GM23338 (cell line): ENCODE results near the gene TNS3. TPM values are rescaled to one million over a fixed set of nuclear protein-coding genes. Genes with fewer than 3 reads are reported as not detected.

Experiments
- ATAC-seq: fragments of 200-7000 bp; cut with Tn5 transposase; 3 replicates; pipeline ENCODE4 v1.9.1; 2020
- DNase-seq: peaks from one replicate; pipeline ENCODE4 v3.0.0-alpha.2; 2015; ENCODE audit warnings: low spot score
- H2AFZ ChIP-seq: fragments of 200-600 bp; sonication (generic); 2 replicates; pipeline ENCODE4 v1.8.0; 2016; ENCODE audit warnings: antibody characterized with exemption, mild to moderate bottlenecking, moderate library complexity
- H3F3A ChIP-seq: fragments of 200-600 bp; sonication (generic); replicated peaks from 2 replicates; pipeline ENCODE4 v1.8.0; 2017; ENCODE audit warnings: antibody characterized with exemption, mixed run types, low read depth
- H3K27ac ChIP-seq: fragments of 200-600 bp; sonication (generic); 2 replicates; pipeline ENCODE4 v1.6.1; 2016; ENCODE audit warnings: low read depth
- H3K27me3 ChIP-seq: fragments of 200-600 bp; sonication (generic); 2 replicates; pipeline ENCODE4 v1.8.0; 2016; ENCODE audit warnings: mild to moderate bottlenecking, mixed run types, moderate library complexity; ENCODE audit not compliant: insufficient read depth
- H3K36me3 ChIP-seq: fragments of 200-600 bp; sonication (generic); 2 replicates; pipeline ENCODE4 v1.8.0; 2016; ENCODE audit warnings: mild to moderate bottlenecking; ENCODE audit not compliant: insufficient read depth
- H3K4me1 ChIP-seq: fragments of 200-600 bp; sonication (generic); 2 replicates; pipeline ENCODE4 v1.8.0; 2016; ENCODE audit warnings: mild to moderate bottlenecking, moderate library complexity; ENCODE audit not compliant: insufficient read depth
- H3K4me2 ChIP-seq: fragments of 200-600 bp; sonication (generic); 2 replicates; pipeline ENCODE4 v1.7.1; 2017; ENCODE audit warnings: mixed run types
- H3K4me3 ChIP-seq: fragments of 200-600 bp; sonication (generic); 2 replicates; pipeline ENCODE4 v1.6.1; 2016; ENCODE audit warnings: mixed run types
- H3K79me2 ChIP-seq: fragments of 200-600 bp; sonication (generic); replicated peaks from 2 replicates; pipeline ENCODE4 v1.8.0; 2017; ENCODE audit warnings: mild to moderate bottlenecking; ENCODE audit not compliant: insufficient read depth
- H3K9me2 ChIP-seq: fragments of 200-600 bp; sonication (generic); 2 replicates; pipeline ENCODE4 v1.8.0; 2017; ENCODE audit not compliant: insufficient read depth
- H4K20me1 ChIP-seq: fragments of 200-600 bp; sonication (generic); replicated peaks from 2 replicates; pipeline ENCODE4 v1.8.0; 2017; ENCODE audit warnings: mild to moderate bottlenecking; ENCODE audit not compliant: insufficient read depth
- H3K27ac Mint-ChIP-seq: 2 replicates; pipeline ENCODE4 v1.8.0; 2020; ENCODE audit warnings: inconsistent platforms, mild to moderate bottlenecking, moderate library complexity, mixed read lengths
- H3K27me3 Mint-ChIP-seq: 3 replicates; pipeline ENCODE4 v1.8.0; 2022; ENCODE audit warnings: low read depth, mild to moderate bottlenecking, moderate library complexity, mixed read lengths, inconsistent platforms; ENCODE audit not compliant: insufficient read depth, poor library complexity
- H3K36me3 Mint-ChIP-seq: 3 replicates; pipeline ENCODE4 v1.8.0; 2021; ENCODE audit warnings: low read depth, mild to moderate bottlenecking, inconsistent platforms, moderate library complexity, mixed read lengths
- H3K4me1 Mint-ChIP-seq: 3 replicates; pipeline ENCODE4 v1.8.0; 2020; ENCODE audit warnings: mild to moderate bottlenecking, inconsistent platforms, mixed read lengths
- H3K4me3 Mint-ChIP-seq: 3 replicates; pipeline ENCODE4 v1.8.0; 2021; ENCODE audit warnings: moderate library complexity, mild to moderate bottlenecking, inconsistent platforms, mixed read lengths
- H3K9me3 Mint-ChIP-seq: 3 replicates; pipeline ENCODE4 v1.8.0; 2020; ENCODE audit warnings: moderate library complexity, mild to moderate bottlenecking, inconsistent platforms, mixed read lengths
- EZH2 ChIP-seq: fragments of 200-600 bp; sonication (generic); IDR thresholded peaks from one replicate; pipeline ENCODE4 v1.8.0; 2017; ENCODE audit warnings: antibody characterized with exemption, mild to moderate bottlenecking, low read depth; ENCODE audit not compliant: unreplicated experiment
- polyA plus RNA-seq: library from polyadenylated mRNA; unstranded; fragments of >200 nt; fragmentation: Nextera tagmentation; extraction: Ambion mirVana; gene quantifications from 2 replicates; pipeline ENCODE4 v1.2.1, GENCODE V29; 2016
- total RNA-seq: library from RNA; depleted of rRNA; stranded (reverse); fragments of >200 nt; shearing (Covaris generic); gene quantifications from 2 replicates; pipeline ENCODE4 v1.2.3, GENCODE V29; 2014
- TF ChIP-seq, protein P1 (sequence below): fragments of 250-450 bp; sonication (Bioruptor Pico); IDR thresholded peaks from 2 replicates; pipeline ENCODE4 v1.5.0; 2020; ENCODE audit warnings: mild to moderate bottlenecking, moderate library complexity

The TNS3 gene
- total and polyA plus RNA-seq, 2 experiments from 2014 or later, result 6.2 to 28.7 TPM

GRCh38 chr7:47381134-47381495, 200.8 kb downstream of the TNS3 start (continued):
- TF ChIP-seq, protein P1, sequence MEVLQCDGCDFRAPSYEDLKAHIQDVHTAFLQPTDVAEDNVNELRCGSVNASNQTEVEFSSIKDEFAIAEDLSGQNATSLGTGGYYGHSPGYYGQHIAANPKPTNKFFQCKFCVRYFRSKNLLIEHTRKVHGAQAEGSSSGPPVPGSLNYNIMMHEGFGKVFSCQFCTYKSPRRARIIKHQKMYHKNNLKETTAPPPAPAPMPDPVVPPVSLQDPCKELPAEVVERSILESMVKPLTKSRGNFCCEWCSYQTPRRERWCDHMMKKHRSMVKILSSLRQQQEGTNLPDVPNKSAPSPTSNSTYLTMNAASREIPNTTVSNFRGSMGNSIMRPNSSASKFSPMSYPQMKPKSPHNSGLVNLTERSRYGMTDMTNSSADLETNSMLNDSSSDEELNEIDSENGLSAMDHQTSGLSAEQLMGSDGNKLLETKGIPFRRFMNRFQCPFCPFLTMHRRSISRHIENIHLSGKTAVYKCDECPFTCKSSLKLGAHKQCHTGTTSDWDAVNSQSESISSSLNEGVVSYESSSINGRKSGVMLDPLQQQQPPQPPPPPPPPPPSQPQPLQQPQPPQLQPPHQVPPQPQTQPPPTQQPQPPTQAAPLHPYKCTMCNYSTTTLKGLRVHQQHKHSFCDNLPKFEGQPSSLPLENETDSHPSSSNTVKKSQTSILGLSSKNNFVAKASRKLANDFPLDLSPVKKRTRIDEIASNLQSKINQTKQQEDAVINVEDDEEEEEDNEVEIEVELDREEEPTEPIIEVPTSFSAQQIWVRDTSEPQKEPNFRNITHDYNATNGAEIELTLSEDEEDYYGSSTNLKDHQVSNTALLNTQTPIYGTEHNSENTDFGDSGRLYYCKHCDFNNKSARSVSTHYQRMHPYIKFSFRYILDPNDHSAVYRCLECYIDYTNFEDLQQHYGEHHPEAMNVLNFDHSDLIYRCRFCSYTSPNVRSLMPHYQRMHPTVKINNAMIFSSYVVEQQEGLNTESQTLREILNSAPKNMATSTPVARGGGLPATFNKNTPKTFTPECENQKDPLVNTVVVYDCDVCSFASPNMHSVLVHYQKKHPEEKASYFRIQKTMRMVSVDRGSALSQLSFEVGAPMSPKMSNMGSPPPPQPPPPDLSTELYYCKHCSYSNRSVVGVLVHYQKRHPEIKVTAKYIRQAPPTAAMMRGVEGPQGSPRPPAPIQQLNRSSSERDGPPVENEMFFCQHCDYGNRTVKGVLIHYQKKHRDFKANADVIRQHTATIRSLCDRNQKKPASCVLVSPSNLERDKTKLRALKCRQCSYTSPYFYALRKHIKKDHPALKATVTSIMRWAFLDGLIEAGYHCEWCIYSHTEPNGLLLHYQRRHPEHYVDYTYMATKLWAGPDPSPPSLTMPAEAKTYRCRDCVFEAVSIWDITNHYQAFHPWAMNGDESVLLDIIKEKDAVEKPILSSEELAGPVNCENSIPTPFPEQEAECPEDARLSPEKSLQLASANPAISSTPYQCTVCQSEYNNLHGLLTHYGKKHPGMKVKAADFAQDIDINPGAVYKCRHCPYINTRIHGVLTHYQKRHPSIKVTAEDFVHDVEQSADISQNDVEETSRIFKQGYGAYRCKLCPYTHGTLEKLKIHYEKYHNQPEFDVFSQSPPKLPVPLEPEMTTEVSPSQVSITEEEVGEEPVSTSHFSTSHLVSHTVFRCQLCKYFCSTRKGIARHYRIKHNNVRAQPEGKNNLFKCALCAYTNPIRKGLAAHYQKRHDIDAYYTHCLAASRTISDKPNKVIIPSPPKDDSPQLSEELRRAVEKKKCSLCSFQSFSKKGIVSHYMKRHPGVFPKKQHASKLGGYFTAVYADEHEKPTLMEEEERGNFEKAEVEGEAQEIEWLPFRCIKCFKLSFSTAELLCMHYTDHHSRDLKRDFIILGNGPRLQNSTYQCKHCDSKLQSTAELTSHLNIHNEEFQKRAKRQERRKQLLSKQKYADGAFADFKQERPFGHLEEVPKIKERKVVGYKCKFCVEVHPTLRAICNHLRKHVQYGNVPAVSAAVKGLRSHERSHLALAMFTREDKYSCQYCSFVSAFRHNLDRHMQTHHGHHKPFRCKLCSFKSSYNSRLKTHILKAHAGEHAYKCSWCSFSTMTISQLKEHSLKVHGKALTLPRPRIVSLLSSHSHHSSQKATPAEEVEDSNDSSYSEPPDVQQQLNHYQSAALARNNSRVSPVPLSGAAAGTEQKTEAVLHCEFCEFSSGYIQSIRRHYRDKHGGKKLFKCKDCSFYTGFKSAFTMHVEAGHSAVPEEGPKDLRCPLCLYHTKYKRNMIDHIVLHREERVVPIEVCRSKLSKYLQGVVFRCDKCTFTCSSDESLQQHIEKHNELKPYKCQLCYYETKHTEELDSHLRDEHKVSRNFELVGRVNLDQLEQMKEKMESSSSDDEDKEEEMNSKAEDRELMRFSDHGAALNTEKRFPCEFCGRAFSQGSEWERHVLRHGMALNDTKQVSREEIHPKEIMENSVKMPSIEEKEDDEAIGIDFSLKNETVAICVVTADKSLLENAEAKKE, result no peak

DNA sequence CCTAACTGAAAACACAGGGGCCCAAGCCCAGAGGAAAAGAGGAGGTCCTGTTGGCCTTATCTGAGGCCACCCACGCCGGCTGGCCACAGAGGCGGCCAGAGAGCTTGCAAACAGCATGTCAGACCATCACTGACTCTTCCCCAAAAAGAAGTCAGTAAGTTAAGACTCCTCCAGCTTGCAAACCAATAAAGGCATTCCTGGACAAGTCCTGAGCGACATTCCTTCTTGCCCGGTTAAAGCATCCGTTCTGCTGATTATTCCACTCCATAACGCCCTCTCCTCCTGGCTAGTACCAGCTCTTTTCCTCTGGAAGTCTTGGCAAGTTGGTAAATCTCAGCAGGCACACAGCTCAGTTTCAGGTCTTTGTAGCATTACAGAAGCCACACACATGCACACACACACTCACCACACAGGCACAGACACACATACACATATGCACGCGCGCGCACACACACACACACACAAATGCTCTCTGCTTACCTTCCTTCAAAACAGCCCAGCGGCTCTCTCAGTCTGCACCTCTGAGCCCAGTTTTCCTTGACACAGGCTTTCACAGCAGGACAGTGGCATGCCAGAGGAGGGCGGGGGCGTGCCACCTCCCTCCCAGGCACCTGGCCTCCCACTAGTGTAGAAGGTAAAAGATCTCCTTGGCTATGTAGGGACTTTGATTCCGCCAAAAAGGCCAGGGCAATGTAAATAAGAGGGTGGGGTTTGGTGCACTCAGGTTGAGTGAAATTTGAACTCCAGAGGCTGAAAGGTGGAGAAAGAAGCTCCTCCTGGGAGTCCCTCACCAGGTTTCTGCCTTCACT, 201.4 kb downstream of the TNS3 start:
- no peaks in the 10 kb centered on the region for H3K36me3 ChIP-seq
- ATAC-seq, result peak; percentile 81
- H3K79me2 ChIP-seq, result no peaks in the 10 kb centered on the region
- H3K4me3 ChIP-seq, result no peak overlapping the region
- H3K27ac Mint-ChIP-seq, result peak overlapping the region; percentile 56
- H3K27me3 Mint-ChIP-seq, result peaks cover 4% of the 10 kb centered on the region
- H3K36me3 Mint-ChIP-seq, result no peaks in the 10 kb centered on the region; the same call in 2 of the 3 replicates
- 0 out of 2 replicates have a peak, but pooled peaks cover 7% of the 10 kb centered on the region for H4K20me1 ChIP-seq
- no peak overlapping the region for H2AFZ ChIP-seq
- H3K9me2 ChIP-seq, result no peaks in the 10 kb centered on the region
- TF ChIP-seq, protein P1, result peak; percentile 77
- no peak for TF ChIP-seq EZH2
- H3K4me1 ChIP-seq, result peaks cover 28% of the 10 kb centered on the region
- no peaks in the 10 kb centered on the region for H3K27me3 ChIP-seq
- peak overlapping the region; percentile 77 for H3K27ac ChIP-seq
- H3K4me2 ChIP-seq, result peak overlapping the region; percentile 62; the same call in 1 of the 2 replicates
- no peaks in the 10 kb centered on the region for H3K9me3 Mint-ChIP-seq
- H3K4me1 Mint-ChIP-seq, result peaks cover 30% of the 10 kb centered on the region
- H3K4me3 Mint-ChIP-seq, result peak overlapping the region; percentile 41; the same call in 2 of the 3 replicates
- H3F3A ChIP-seq, result 0 out of 2 replicates have a peak, but pooled peaks cover 11% of the 10 kb centered on the region
- DNase-seq, result peak; percentile 56
